HAP-1 (cell line): ENCODE data around the gene ARL14.

ENCODE experiments used
- DNase-seq, 2 experiments: peaks; one replicate each; pipeline ENCODE4 v3.0.0-alpha.2; 2016 to 2020; ENCODE audit warnings: low spot score in 2 of 2
- H3K27me3 ChIP-seq: fragments of 250-450 bp; sonication (Bioruptor Pico); 2 replicates; pipeline ENCODE4 v1.5.1; 2020; ENCODE audit warnings: low read depth, mild to moderate bottlenecking, moderate library complexity
- H3K36me3 ChIP-seq: fragments of 250-450 bp; sonication (Bioruptor Pico); replicated peaks from 2 replicates; pipeline ENCODE4 v1.5.1; 2020; ENCODE audit warnings: mild to moderate bottlenecking
- H3K4me1 ChIP-seq: fragments of 250-450 bp; sonication (Bioruptor Pico); 2 replicates; pipeline ENCODE4 v1.5.1; 2020; ENCODE audit warnings: mild to moderate bottlenecking
- H3K4me3 ChIP-seq: fragments of 250-450 bp; sonication (Bioruptor Pico); 2 replicates; pipeline ENCODE4 v1.5.1; 2020; ENCODE audit warnings: mild to moderate bottlenecking, moderate library complexity
- H3K9me3 ChIP-seq: fragments of 250-450 bp; sonication (Bioruptor Pico); 2 replicates; pipeline ENCODE4 v1.5.1; 2020; ENCODE audit warnings: mild to moderate bottlenecking, moderate library complexity
- in situ Hi-C: fragments of 300-500 bp; cut with MboI; formaldehyde crosslinking; loops from 3 replicates; pipeline ENCODE4 v1.14.3; 2020; ENCODE audit warnings: low sequenced_read_pairs, inconsistent platforms, mixed read lengths

Gene ARL14

GRCh38 chr3:160665231-160665630 lies 11.7 kb upstream of the ARL14 start:
- DNase-seq, result no peak
- Histone ChIP-seq H3K4me3 (no peak overlapping the region), H3K27me3 (no peaks in the 10 kb centered on the region), H3K4me1 (no peaks in the 10 kb centered on the region), H3K9me3 (no peaks in the 10 kb centered on the region), H3K36me3 (no peaks in the 10 kb centered on the region)
- in situ Hi-C loops, result no loop called here

GRCh38 chr3:160665784-160666526 lies 11.0 kb upstream of the ARL14 start:
- Histone ChIP-seq H3K9me3 (no peaks in the 10 kb centered on the region), H3K36me3 (no peaks in the 10 kb centered on the region), H3K4me1 (no peaks in the 10 kb centered on the region), H3K4me3 (no peak overlapping the region), H3K27me3 (no peaks in the 10 kb centered on the region)
- no peak for DNase-seq
- in situ Hi-C loops, result no loop called here

- H3K9me3 ChIP-seq, result no peaks in the 10 kb centered on the region
- no peak for DNase-seq
- H3K36me3 ChIP-seq, result no peaks in the 10 kb centered on the region
- H3K4me1 ChIP-seq, result no peaks in the 10 kb centered on the region
- in situ Hi-C loops, result no loop called here
- no peak overlapping the region for H3K4me3 ChIP-seq
- no peaks in the 10 kb centered on the region for H3K27me3 ChIP-seq
Measured at GRCh38 chr3:160667452-160667851, 9.5 kb upstream of the ARL14 start.

GRCh38 chr3:160668454-160668853 lies 8.5 kb upstream of the ARL14 start:
- Histone ChIP-seq H3K4me1 (no peaks in the 10 kb centered on the region), H3K27me3 (no peaks in the 10 kb centered on the region; the same call in 1 of the 2 replicates), H3K9me3 (no peaks in the 10 kb centered on the region), H3K4me3 (no peak overlapping the region), H3K36me3 (no peaks in the 10 kb centered on the region)
- in situ Hi-C loops, result no loop called here
- DNase-seq, result no peak

- no peaks in the 10 kb centered on the region; the same call in 1 of the 2 replicates for H3K27me3 ChIP-seq
- no peaks in the 10 kb centered on the region for H3K4me1 ChIP-seq
- no peak for DNase-seq
Measured at GRCh38 chr3:160671231-160671630, 5.7 kb upstream of the ARL14 start.

GRCh38 chr3:160671995-160672394 lies 5.0 kb upstream of the ARL14 start:
- Histone ChIP-seq H3K9me3 (no peaks in the 10 kb centered on the region), H3K4me3 (no peak overlapping the region), H3K27me3 (no peaks in the 10 kb centered on the region; the same call in 1 of the 2 replicates), H3K36me3 (no peaks in the 10 kb centered on the region), H3K4me1 (no peaks in the 10 kb centered on the region)
- in situ Hi-C loops, result no loop called here
- no peak for DNase-seq

More at GRCh38 chr3:160671231-160671630, 5.7 kb upstream of the ARL14 start:
- no peak overlapping the region for H3K4me3 ChIP-seq
- in situ Hi-C loops, result no loop called here
- no peaks in the 10 kb centered on the region for H3K36me3 ChIP-seq
- H3K9me3 ChIP-seq, result no peaks in the 10 kb centered on the region

- DNase-seq, result no peak
- H3K4me1 ChIP-seq, result no peaks in the 10 kb centered on the region
- no peaks in the 10 kb centered on the region for H3K36me3 ChIP-seq
- no peaks in the 10 kb centered on the region for H3K9me3 ChIP-seq
- no peaks in the 10 kb centered on the region; the same call in 1 of the 2 replicates for H3K27me3 ChIP-seq
- in situ Hi-C loops, result no loop called here
- no peak overlapping the region for H3K4me3 ChIP-seq
Measured at GRCh38 chr3:160673188-160673587, 3.8 kb upstream of the ARL14 start.

- no peak for DNase-seq
- no peaks in the 10 kb centered on the region; the same call in 1 of the 2 replicates for H3K27me3 ChIP-seq
- H3K4me1 ChIP-seq, result no peaks in the 10 kb centered on the region
- in situ Hi-C loops, result no loop called here
- no peak overlapping the region for H3K4me3 ChIP-seq
- H3K9me3 ChIP-seq, result no peaks in the 10 kb centered on the region
- no peaks in the 10 kb centered on the region for H3K36me3 ChIP-seq
Measured at GRCh38 chr3:160675566-160676124, 1.3 kb upstream of the ARL14 start.

- Histone ChIP-seq H3K4me3 (no peak overlapping the region), H3K4me1 (no peaks in the 10 kb centered on the region), H3K27me3 (no peaks in the 10 kb centered on the region; the same call in 1 of the 2 replicates), H3K36me3 (no peaks in the 10 kb centered on the region), H3K9me3 (no peaks in the 10 kb centered on the region)
- no peak for DNase-seq
- in situ Hi-C loops, result no loop called here
Measured at GRCh38 chr3:160677459-160677881, 510 bp downstream of the ARL14 start.

- H3K36me3 ChIP-seq, result no peaks in the 10 kb centered on the region
- in situ Hi-C loops, result no loop called here
- DNase-seq, result no peak
- no peaks in the 10 kb centered on the region; the same call in 1 of the 2 replicates for H3K27me3 ChIP-seq
- no peaks in the 10 kb centered on the region for H3K9me3 ChIP-seq
- no peak overlapping the region for H3K4me3 ChIP-seq
- H3K4me1 ChIP-seq, result no peaks in the 10 kb centered on the region
Measured at GRCh38 chr3:160678292-160678842, 1.4 kb downstream of the ARL14 start.

GRCh38 chr3:160684368-160684740 lies 7.4 kb downstream of the ARL14 start:
- DNase-seq, result no peak

GRCh38 chr3:160685144-160685766 lies 8.3 kb downstream of the ARL14 start:
- no peak overlapping the region for H3K4me3 ChIP-seq
- no peaks in the 10 kb centered on the region for H3K9me3 ChIP-seq
- no peak for DNase-seq
- H3K4me1 ChIP-seq, result no peaks in the 10 kb centered on the region
- H3K27me3 ChIP-seq, result no peaks in the 10 kb centered on the region
- H3K36me3 ChIP-seq, result no peaks in the 10 kb centered on the region
- in situ Hi-C loops, result no loop called here

More at GRCh38 chr3:160684368-160684740, 7.4 kb downstream of the ARL14 start:
- in situ Hi-C loops, result no loop called here
- no peaks in the 10 kb centered on the region for H3K4me1 ChIP-seq
- no peaks in the 10 kb centered on the region for H3K9me3 ChIP-seq
- no peaks in the 10 kb centered on the region for H3K27me3 ChIP-seq
- no peaks in the 10 kb centered on the region for H3K36me3 ChIP-seq
- no peak overlapping the region for H3K4me3 ChIP-seq

- no peaks in the 10 kb centered on the region for H3K9me3 ChIP-seq
- in situ Hi-C loops, result no loop called here
- H3K4me1 ChIP-seq, result no peaks in the 10 kb centered on the region
- peak in 1 of 2 experiments; percentile 20 for DNase-seq
- no peaks in the 10 kb centered on the region for H3K36me3 ChIP-seq
- no peak overlapping the region for H3K4me3 ChIP-seq
- no peaks in the 10 kb centered on the region for H3K27me3 ChIP-seq
Measured at GRCh38 chr3:160686955-160687535, 10.1 kb downstream of the ARL14 start.
